ENCODE results near the gene FAM187B.
"Not testable (repeated sequence)": the region's sequence is repeated elsewhere in the genome, so short reads cannot be mapped to it uniquely, and the experiment has no call there.

The FAM187B gene

GRCh38 chr19:35262101-35262761, 33.7 kb upstream of the FAM187B start:
- DNase-seq (ENCODE audit: low read depth): no peak

GRCh38 chr19:35261356-35262100, 33.0 kb upstream of the FAM187B start:
- no peak for DNase-seq (ENCODE audit: low read depth)

GRCh38 chr19:35260694-35261304, 32.3 kb upstream of the FAM187B start:
- DNase-seq (ENCODE audit: low read depth): no peak

DNA sequence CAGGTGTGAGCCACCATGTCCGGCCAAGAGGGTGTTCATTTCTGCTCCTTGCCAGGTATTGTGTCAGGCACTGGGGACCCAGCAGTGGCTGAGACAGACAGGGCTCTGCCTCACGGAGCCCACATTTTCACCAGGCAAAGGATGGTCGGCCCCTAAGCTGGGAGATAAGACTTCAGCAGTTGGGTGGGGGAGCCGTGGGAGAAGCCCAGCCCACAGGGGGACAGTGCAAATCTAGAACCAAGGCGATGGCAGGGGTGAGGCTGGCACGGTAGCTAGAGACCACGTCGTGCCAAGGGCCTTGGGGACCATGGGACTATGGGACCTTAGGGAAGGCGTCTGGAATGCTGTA, 28.5 kb upstream of the FAM187B start:
- DNase-seq (ENCODE audit: low read depth): no peak

DNA sequence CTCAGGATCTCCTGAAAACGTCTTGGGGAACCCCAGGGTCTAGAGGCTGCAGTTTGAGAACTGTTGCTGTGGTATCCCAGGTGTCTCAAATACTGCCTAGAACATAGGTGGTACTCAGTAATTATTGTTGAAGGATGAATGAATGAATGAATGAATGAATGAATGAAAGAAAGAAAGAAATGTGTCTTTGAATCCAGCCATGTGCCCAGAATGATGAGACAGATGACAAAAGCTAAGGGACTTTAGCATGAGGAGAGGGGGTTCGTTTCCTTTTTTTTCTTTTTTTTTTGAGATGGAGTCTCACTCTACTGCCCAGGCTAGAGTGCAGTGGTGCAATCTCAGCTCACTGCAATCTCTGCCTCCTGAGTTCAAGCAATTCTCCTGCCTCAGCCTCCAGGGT, 28.0 kb upstream of the FAM187B start:
- DNase-seq (ENCODE audit: low read depth): no peak

DNA sequence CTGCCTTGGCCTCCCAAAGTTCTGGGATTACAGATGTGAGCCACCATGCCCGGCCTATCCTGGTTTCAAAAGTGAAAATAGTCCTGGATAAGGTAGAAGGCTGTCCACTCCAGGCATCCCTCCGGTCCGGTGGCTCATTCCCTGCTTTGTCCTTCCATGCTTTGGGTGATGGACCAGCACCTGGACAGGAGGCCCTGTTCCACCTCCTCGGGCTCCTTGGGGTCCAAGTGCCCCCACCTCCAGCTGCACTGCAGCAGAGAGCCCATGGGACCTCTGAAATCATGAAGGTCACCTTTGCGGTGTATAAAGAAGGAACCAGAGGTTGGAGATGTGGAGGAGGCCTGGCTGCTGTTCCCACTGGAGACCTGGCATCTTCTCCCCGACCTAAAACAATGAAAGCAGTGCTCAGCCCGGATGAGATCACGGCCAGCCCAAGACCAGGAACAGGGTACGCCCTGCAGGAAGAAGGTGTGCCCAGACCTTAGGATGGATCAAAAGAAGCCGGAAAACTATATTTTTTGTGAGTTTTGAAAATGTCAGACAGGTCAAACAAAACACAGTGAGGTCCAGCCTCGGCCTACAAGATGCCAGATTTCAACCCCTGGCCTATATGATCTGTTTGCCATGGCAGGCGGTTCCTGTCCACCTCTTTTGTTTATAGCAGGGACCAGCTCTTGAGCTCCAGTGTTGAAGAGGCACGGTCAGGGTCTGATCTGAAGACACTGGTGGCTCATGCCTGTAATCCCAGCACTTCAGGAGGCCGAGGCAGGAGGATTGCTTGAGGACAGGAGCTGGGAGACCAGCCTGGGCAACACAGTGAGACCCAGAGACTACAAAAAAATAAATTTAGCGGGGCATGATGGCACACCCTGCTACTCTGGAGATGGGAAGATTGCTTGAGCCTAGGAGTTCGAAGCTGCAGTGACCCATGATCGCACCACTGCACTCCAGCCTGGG, 26.1 kb upstream of the FAM187B start:
- DNase-seq (ENCODE audit: low read depth): no peak

DNA sequence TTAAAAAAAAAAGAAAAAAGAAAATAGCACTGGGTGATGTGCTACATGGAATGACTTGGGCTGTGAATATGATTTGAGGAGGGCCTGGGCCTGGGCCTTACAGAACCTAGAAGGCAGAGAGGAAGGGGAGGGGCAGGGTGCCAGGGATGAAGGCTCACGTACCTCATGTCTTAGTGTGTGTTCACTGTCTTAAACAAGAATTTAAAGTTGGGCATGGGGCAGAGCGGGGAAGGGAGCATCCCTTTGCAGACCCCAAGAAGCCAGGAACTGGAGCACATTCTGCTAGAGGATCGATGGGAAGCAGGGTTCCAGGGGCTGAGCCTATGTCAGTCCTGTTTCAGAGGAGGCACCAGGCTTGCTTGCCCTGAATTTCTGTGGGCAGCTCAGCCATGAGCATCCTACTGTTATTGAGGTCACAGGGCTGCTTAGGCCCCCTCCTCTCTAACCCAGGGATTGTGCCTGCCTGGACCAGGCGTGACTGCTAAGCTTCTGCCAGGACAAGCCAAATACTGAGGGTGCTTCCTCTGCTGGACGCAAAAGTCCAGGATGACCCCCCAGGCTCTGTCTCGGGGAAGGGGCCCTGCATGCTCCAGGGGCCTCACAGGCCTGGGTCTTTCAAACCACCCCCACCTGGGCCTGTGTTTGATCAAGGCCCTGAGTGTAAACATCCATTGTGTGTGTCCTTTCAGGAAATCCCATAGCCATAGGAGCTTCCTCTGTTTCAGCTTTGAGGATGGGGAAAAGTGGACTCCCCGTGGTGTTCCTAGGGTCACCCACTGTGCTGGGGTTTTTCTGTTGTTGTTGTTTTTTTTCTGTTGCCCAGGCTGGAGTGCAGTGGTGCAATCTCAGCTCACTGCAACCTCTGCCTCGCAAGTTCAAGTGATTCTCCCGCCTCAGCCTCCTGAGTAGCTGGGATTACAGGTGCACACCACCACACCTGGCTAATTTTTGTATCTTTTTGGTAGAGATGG, 25.1 kb upstream of the FAM187B start:
- no peak for DNase-seq (ENCODE audit: low read depth)

- DNase-seq (ENCODE audit: low read depth): no peak
Measured at GRCh38 chr19:35251456-35251855, 22.9 kb upstream of the FAM187B start.

- no peak for DNase-seq (ENCODE audit: low read depth)
Measured at GRCh38 chr19:35249848-35250711, 21.5 kb upstream of the FAM187B start.

DNA sequence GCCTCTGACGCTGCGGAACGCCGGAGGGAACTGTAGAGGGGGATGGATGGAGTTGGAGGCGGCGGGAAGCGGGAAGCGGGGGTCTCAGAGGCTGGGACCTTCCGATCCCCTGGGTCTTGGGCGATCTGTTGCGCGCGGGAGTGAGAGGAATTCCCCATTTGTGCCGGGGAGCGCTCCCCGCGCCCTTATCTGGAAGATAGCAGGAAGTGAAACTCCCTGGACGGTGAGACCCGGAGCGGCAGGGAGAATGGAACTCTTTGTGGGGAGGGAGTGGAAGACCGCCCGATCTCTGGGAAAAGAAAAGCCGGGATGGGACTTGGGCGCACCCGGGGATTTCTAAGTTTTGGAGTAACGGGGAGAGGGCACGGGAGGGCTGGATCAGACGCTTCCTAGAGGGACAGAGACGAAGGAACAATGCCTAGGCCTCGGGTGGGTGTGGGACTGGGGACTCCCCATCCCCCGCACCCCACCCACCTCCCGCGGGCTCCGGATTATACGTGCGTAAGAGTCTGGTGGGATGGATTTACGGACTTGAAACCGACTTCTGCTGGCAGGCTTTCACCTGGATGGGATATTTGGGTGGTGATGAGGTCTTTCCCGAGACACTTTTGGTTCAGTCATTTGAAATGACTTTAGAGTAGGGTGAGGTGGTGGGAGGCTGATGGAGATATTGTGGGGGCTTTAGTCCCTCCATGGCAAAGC, 20.8 kb upstream of the FAM187B start:
- DNase-seq (ENCODE audit: low read depth): no peak

GRCh38 chr19:35248310-35249145, 20.0 kb upstream of the FAM187B start, which contains the start of gene LSR:
Gene LSR (plus strand): TSS chr19:35249002. CDS start chr19:35249023, 21 bp downstream.
- no peak for DNase-seq (ENCODE audit: low read depth)

DNA sequence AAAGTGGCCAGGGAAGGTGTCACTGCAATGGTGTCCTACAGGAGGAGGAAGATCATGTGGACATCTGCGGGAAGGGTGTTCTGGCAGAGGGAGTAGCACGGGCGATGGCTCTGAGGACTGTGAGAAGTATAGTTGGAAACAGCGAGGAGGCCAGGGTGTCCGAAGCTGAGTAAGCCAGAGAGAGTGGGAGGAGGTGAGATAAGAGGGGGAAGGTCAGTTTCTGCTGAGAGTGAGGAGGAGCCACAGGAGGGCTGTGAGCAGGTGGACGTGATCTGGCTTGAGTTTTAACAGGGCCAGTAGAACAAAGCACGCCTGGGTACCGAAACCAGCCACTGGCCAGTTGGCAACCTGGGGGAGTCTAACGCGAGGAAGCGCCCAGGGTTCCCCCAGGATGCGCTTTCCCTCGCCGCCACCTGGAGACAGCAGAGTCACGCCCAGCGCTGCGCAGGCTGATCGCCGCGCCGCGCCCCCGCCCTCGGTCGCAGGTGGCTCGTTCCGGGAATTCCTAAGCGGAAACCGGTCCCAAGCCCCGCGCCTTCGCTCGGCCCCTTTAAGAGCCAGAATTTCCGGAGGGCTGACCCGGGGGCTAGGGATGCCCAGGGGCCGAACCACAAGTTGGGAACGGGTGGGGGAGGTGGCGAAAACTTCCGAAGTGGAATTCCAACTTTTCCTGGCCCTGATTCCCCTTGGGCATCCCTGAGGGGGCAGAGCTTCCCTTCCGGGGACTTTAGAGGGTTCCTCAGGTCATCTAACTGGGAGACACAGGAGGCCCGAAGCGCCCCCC, 19.2 kb upstream of the FAM187B start:
- DNase-seq (ENCODE audit: low read depth): no peak

DNA sequence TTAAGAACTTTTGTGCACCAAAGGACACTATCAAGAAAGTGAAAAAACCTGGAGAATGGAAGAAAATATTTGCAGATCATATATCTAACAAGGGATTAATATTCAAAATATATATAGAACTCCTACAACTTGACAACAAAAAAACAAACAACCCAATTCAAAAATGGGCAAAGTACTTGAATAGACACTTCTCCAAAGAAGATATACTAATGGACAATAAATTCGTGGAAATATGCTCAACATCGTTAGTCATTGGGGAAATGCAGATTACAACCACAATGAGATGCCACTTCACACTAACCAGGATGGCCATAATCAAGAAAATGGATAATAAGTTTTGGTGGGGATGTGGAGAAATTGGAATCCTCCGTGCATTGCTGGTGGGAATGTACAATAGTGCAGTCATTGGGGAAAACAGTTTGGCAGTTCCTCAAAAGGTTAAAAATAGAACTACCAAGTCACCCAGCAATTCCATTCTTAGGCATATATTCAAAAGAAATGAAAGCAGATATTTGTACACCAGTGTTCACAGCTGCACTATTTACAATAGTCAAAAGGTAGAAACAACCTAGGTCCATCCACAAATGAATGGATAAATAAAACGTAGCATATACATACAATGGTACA, 18.0 kb upstream of the FAM187B start:
- no peak for DNase-seq (ENCODE audit: low read depth)

DNA sequence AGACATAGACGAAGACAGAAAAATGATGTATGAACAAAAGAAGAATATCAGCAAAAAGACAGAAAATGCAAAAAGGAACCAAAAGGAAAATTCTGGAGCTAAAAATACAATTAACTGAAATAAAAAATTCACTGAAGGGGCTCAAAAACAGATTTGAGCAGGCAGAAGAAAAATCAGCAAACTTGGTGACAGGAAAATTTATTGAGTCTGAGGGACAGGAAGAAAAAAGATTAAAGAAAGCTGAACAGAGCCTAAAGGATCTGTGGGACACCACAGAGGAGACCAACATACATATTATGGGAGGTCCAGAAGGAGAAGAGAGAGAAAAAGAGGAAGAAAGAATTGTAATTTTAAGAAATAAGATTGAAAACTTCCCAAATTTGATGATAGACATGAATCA, 12.9 kb upstream of the FAM187B start:
- no peak for DNase-seq (ENCODE audit: low read depth)

DNA sequence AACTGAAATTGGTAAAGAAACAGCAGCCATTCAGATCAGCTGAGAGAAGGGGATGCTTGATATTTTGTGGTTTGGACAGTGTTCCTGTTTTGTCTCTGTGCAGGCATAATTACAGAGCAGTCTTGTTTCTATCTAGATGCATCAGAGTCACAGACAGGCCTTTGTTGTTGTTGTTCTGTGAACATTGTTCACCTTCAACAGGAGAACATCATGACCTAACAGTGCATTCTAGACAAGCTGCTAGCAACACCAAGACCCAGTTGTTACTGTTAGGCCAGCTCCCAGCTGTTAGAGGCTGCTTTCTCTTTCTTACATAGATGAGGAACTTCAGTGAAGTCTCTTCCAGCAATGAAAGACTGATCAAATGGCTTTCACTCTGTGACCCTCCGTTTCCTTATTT, 11.8 kb upstream of the FAM187B start:
- no peak for DNase-seq (ENCODE audit: low read depth)

- DNase-seq (ENCODE audit: low read depth): not testable (repeated sequence)
Measured at GRCh38 chr19:35239597-35239996, 11.1 kb upstream of the FAM187B start.
